Measurements from ENCODE around the gene IL1R2. TPM values are rescaled to one million over a fixed set of nuclear protein-coding genes. Genes with fewer than 3 reads are reported as not detected.

Gene IL1R2
- total and polyA plus RNA-seq, 9 of the 15 experiments (the other 6 are each of a cell fraction or from before 2014, with no cell fraction given) = 0.13 TPM; not detected in 8

GRCh38 chr2:101971836-101972235 is 19.9 kb upstream of the IL1R2 start:
- BruUV-seq (replicated peaks) = no TSS peak
- H3K9ac ChIP-seq (ENCODE audit: insufficient read depth in 1 of 2, low read depth in 2 of 2, low read length in 2 of 2) = no peak overlapping the region
- intact Hi-C loops (cut with micrococcal nuclease) (no loop called here), in situ Hi-C loops (cut with MboI) (no loop called here)
- no peaks in the 10 kb centered on the region for H4K20me1 ChIP-seq (replicated peaks; ENCODE audit: control insufficient read depth, insufficient read depth, low read length)
- H3K4me2 ChIP-seq (ENCODE audit: insufficient read depth, low read length) = no peak overlapping the region
- H3K9me1 ChIP-seq (ENCODE audit: control insufficient read depth, insufficient read depth, low read length) = no peaks in the 10 kb centered on the region
- H3K79me2 ChIP-seq (ENCODE audit: control insufficient read depth, insufficient read depth, low read length) = no peaks in the 10 kb centered on the region
- H3K4me3 ChIP-seq = no peak overlapping the region
- CTCF ChIA-PET (ENCODE audit: low intra/inter-chr PET ratio) = no interaction called here
- no peak overlapping the region for H2AFZ ChIP-seq (ENCODE audit: low read depth, low read length)
- FAIRE-seq (no peak), ATAC-seq (no peak), DNase-seq (ENCODE audit: extremely low read depth in 1 of 4, low spot score in 3 of 4) (no peak)
- H3K27ac ChIP-seq (ENCODE audit: extremely low read depth, low read depth, low read length) = no peak overlapping the region
- H3K27me3 ChIP-seq (ENCODE audit: control insufficient read depth in 2 of 2, insufficient read depth in 2 of 2, low read length in 2 of 2) = peaks cover 10 to 28% of the 10 kb centered on the region in 2 experiments; a peak in 3 of 5 replicates
- no peaks in the 10 kb centered on the region for H3K4me1 ChIP-seq (replicated peaks in 1 of 2; ENCODE audit: control insufficient read depth in 2 of 2, insufficient read depth in 2 of 2, low read length in 2 of 2)
- H3K9me3 ChIP-seq (replicated peaks; ENCODE audit: control insufficient read depth, insufficient read depth, low read depth, low read length) = no peaks in the 10 kb centered on the region
- H3K36me3 ChIP-seq (ENCODE audit: control insufficient read depth, insufficient read depth, low read length) = no peaks in the 10 kb centered on the region
- POLR2A ChIA-PET = no interaction called here
- TF ChIP-seq NBN (IDR thresholded peaks at IDR 0.05; ENCODE audit: low read depth) = no peak

- TF ChIP-seq HDAC3 (IDR thresholded peaks at IDR 0.05; ENCODE audit: borderline replicate concordance, partially characterized antibody) (no peak), HLTF (IDR thresholded peaks at IDR 0.05) (no peak)
- intact Hi-C loops (cut with micrococcal nuclease) (no loop called here), in situ Hi-C loops (cut with MboI) (no loop called here)
- H3K36me3 ChIP-seq (ENCODE audit: control insufficient read depth, insufficient read depth, low read length) = no peaks in the 10 kb centered on the region
- ChIA-PET POLR2A (no interaction called here), CTCF (ENCODE audit: low intra/inter-chr PET ratio) (interaction anchor here (0.7 kb wide), 1 partner anchor 494 kb away, joined by 4 read pairs; no protein-coding TSS in a partner anchor)
- H3K27ac ChIP-seq (ENCODE audit: extremely low read depth, low read depth, low read length) = no peak overlapping the region
- H3K79me2 ChIP-seq (ENCODE audit: control insufficient read depth, insufficient read depth, low read length) = no peaks in the 10 kb centered on the region
- no peak for FAIRE-seq
- 1% methylated on average over 7 of the region's 7 CpGs for WGBS (ENCODE audit: insufficient coverage, low coverage, missing lambda C conversion rate)
- no peak overlapping the region for H3K4me2 ChIP-seq (ENCODE audit: insufficient read depth, low read length)
- DNase-seq (ENCODE audit: extremely low read depth in 1 of 4, low spot score in 3 of 4) = no peak
- no peaks in the 10 kb centered on the region for H3K9me1 ChIP-seq (ENCODE audit: control insufficient read depth, insufficient read depth, low read length)
- H3K9ac ChIP-seq (ENCODE audit: insufficient read depth in 1 of 2, low read depth in 2 of 2, low read length in 2 of 2) = no peak overlapping the region
- H4K20me1 ChIP-seq (replicated peaks; ENCODE audit: control insufficient read depth, insufficient read depth, low read length) = no peaks in the 10 kb centered on the region
- no peak for ATAC-seq
- no TSS peak for BruUV-seq (replicated peaks)
- H3K4me3 ChIP-seq = no peak overlapping the region
- no peaks in the 10 kb centered on the region for H3K9me3 ChIP-seq (replicated peaks; ENCODE audit: control insufficient read depth, insufficient read depth, low read depth, low read length)
- H3K27me3 ChIP-seq (ENCODE audit: control insufficient read depth in 2 of 2, insufficient read depth in 2 of 2, low read length in 2 of 2) = peaks cover 12 to 30% of the 10 kb centered on the region in 2 experiments; a peak in 4 of 5 replicates
- no peak overlapping the region for H2AFZ ChIP-seq (ENCODE audit: low read depth, low read length)
- no peaks in the 10 kb centered on the region for H3K4me1 ChIP-seq (replicated peaks in 1 of 2; ENCODE audit: control insufficient read depth in 2 of 2, insufficient read depth in 2 of 2, low read length in 2 of 2)
Measured at GRCh38 chr2:101972621-101973434, 18.9 kb upstream of the IL1R2 start.

All from K562 (cell line).